ENCODE measurements around the gene C1S.
"Not testable (repeated sequence)": the region's sequence is repeated elsewhere in the genome, so short reads cannot be mapped to it uniquely, and the experiment has no call there.

The C1S gene

GRCh38 chr12:7047306-7047705 is 13.2 kb upstream of the C1S start:
- no peak for DNase-seq

- not testable (repeated sequence) for DNase-seq
These were observed 11.0 kb upstream of the C1S start for GRCh38 chr12:7049445-7049951.

- DNase-seq = not testable (repeated sequence)
These were observed 10.5 kb upstream of the C1S start for GRCh38 chr12:7049973-7050372.

- DNase-seq = no peak
These were observed 5.6 kb upstream of the C1S start for GRCh38 chr12:7054925-7055324.

- DNase-seq = not testable (repeated sequence)
These were observed 4.8 kb upstream of the C1S start for GRCh38 chr12:7055736-7056135.

GRCh38 chr12:7058163-7058845 is 2.2 kb upstream of the C1S start:
- no peak for DNase-seq

GRCh38 chr12:7058850-7059395 is 1.6 kb upstream of the C1S start:
- DNase-seq = no peak

- no peak for DNase-seq
These were observed 738 bp upstream of the C1S start for GRCh38 chr12:7059780-7060179.

- no peak for DNase-seq
These were observed 620 bp downstream of the C1S start for GRCh38 chr12:7061138-7061537.

- DNase-seq = no peak
These were observed 1.1 kb downstream of the C1S start for GRCh38 chr12:7061596-7061995.

GRCh38 chr12:7064516-7064915 is 4.0 kb downstream of the C1S start:
- DNase-seq = no peak

- no peak for DNase-seq
These were observed 4.6 kb downstream of the C1S start for GRCh38 chr12:7065073-7065623.

- no peak for DNase-seq
These were observed 6.1 kb downstream of the C1S start for GRCh38 chr12:7066596-7066995.

- DNase-seq = no peak
These were observed 6.6 kb downstream of the C1S start for GRCh38 chr12:7067096-7067495.

GRCh38 chr12:7068240-7068993 is 7.9 kb downstream of the C1S start:
- no peak for DNase-seq

- no peak for DNase-seq
These were observed 8.5 kb downstream of the C1S start for GRCh38 chr12:7068994-7069346.

- no peak for DNase-seq
These were observed 8.9 kb downstream of the C1S start for GRCh38 chr12:7069386-7069785.

- no peak for DNase-seq
These were observed 11.5 kb downstream of the C1S start for GRCh38 chr12:7072035-7072434.

- DNase-seq = no peak
These were observed 12.0 kb downstream of the C1S start for GRCh38 chr12:7072554-7072953.

- no peak for DNase-seq
These were observed 13.4 kb downstream of the C1S start for GRCh38 chr12:7073946-7074345.

- DNase-seq = no peak
These were observed 15.0 kb downstream of the C1S start for GRCh38 chr12:7075518-7075917.

GRCh38 chr12:7075939-7076338 is 15.4 kb downstream of the C1S start:
- no peak for DNase-seq

GRCh38 chr12:7076493-7076892 is 16.0 kb downstream of the C1S start:
- DNase-seq = no peak

GRCh38 chr12:7078163-7078562 is 17.6 kb downstream of the C1S start:
- no peak for DNase-seq

Measured in NCI-H2171 (cell line).